HG03460 (cell line): ENCODE results near the gene SOX8.
"Not testable (repeated sequence)": the region's sequence is repeated elsewhere in the genome, so short reads cannot be mapped to it uniquely, and the experiment has no call there.

ENCODE experiments used
- ATAC-seq: cut with Tn5 transposase; IDR thresholded peaks from one replicate; pipeline ENCODE4 v1.9.1; 2021; ENCODE audit not compliant: unreplicated experiment

The SOX8 gene

DNA sequence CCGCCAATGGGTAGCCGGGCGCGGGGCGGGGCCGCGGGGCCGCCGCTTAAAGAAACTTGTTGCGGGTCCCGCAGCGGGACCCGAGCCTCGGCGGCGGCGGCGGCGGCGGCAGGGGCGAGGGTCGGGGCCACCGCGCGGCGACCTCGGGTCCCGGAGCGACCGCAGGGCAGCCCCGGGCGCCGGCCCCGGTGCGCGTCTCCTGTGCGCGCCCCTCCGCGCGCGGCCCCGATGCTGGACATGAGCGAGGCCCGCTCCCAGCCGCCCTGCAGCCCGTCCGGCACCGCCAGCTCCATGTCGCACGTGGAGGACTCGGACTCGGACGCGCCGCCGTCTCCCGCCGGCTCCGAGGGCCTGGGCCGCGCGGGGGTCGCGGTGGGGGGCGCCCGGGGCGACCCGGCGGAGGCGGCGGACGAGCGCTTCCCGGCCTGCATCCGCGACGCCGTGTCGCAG lies at the start of gene SOX8:
Gene SOX8, plus strand, starts transcription at position 76 of the 450 bp plus-strand sequence. Its CDS starts 153 bp downstream, at position 229.
- ATAC-seq = no peak

DNA sequence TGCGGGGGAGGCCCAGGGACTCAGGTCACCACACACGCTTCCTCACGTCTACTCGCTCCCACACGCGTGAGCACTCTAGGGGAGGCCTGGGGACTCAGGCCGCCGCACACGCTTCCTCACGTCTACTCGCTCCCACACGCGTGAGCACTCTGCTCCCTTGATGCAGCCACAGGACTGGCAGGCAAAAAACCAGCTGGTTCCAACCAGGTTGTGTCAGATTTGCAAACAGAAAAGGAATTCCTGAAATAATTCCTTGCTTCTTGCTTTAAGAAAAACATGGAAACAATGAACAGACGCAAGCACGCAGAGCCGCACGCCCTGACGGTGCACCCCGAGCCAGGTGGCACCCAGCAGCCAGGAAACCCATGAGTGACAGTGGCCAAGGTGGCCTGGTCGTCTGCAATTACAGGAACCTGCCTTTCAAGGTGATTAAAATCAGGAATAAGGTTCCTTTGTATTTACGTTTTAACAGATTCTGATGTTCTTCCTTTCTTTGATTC lies 48.7 kb upstream of the SOX8 start:
- no peak for ATAC-seq

DNA sequence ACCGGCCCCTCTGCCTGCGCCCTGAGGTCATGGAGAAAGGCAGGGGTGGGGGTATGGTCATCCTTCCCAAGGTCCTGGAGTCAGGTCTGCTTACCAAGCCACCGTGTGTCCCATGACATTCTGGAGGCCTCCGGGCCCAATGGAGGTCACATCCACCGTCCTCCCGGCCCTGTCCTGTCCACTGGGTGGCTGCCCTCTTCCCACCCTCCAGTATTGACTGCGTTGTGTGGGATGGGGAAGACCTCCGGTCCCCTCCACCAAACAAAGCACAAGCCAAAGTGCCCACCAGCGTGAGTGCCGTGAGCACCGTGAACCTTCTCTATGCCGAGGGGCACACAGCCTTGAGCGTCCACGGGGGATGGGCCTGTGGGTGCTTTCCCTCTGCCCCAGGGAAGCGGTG lies 48.0 kb upstream of the SOX8 start:
- ATAC-seq = no peak

GRCh38 chr16:934178-934577 lies 47.4 kb upstream of the SOX8 start:
- ATAC-seq = no peak

- no peak for ATAC-seq
These were observed 45.9 kb upstream of the SOX8 start for GRCh38 chr16:935684-936083.

DNA sequence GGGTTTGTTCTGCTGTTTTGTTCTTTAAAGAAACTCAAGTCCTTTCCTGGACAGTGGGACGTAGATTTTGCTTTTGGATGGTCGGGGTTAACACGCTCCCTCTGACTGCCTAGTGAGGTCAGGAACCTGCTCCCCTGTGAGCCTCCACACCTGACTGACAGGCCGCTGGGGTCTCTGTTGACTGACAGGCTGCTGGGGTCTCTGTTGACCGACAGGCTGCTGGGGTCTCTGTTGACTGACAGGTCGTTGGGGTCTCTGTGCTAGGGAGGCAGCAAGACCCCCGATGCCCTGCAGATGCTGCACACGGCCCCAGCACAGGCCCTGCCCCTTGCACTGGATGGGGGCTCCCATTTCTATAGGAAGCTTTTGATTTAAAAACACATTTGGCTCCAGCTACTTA lies 44.3 kb upstream of the SOX8 start:
- ATAC-seq = no peak

- ATAC-seq = no peak
These were observed 43.8 kb upstream of the SOX8 start for GRCh38 chr16:937723-938122.

DNA sequence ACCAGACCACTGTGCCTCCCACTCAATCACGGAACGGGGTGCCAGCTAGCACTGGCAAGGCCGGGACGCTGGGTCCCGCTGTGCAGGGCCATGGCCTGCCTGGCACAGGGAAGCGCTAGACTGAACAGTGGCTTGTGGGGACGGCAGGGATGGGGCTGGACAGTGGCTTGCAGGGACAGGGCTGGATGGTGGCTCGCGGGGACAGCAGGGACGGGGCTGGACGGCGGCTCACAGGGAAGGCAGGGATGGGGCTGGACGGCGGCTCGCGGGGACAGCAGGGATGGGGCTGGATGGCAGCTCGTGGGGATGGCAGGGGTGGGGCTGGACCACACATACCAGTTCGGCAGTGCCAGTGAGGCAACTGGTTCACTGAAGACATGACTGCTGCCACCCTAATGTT lies 43.4 kb upstream of the SOX8 start:
- no peak for ATAC-seq

GRCh38 chr16:938752-939151 lies 42.8 kb upstream of the SOX8 start:
- ATAC-seq = no peak

DNA sequence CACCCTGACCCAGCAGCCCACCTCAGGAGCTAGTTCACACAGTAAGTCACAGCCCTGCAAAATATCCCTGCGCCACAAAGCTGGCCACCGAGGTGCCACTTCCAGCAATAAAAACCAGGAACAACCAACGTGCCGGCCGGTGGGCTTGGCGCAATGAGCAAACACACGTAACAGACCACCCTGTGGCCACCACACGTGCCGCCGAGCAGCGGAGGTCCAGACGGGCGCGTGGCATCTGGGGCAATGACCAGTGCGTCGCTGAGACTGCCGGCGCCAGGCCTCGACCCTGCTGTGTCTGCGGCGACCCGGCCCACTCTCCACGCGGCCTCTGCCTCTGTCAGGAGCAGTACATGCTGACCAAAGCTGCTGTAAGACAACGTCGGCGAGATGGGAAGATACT lies 42.3 kb upstream of the SOX8 start:
- ATAC-seq = no peak

GRCh38 chr16:939941-940340 lies 41.6 kb upstream of the SOX8 start:
- no peak for ATAC-seq

GRCh38 chr16:942436-943060 lies 39.0 kb upstream of the SOX8 start:
- no peak for ATAC-seq

- no peak for ATAC-seq
These were observed 37.6 kb upstream of the SOX8 start for GRCh38 chr16:943971-944370.

DNA sequence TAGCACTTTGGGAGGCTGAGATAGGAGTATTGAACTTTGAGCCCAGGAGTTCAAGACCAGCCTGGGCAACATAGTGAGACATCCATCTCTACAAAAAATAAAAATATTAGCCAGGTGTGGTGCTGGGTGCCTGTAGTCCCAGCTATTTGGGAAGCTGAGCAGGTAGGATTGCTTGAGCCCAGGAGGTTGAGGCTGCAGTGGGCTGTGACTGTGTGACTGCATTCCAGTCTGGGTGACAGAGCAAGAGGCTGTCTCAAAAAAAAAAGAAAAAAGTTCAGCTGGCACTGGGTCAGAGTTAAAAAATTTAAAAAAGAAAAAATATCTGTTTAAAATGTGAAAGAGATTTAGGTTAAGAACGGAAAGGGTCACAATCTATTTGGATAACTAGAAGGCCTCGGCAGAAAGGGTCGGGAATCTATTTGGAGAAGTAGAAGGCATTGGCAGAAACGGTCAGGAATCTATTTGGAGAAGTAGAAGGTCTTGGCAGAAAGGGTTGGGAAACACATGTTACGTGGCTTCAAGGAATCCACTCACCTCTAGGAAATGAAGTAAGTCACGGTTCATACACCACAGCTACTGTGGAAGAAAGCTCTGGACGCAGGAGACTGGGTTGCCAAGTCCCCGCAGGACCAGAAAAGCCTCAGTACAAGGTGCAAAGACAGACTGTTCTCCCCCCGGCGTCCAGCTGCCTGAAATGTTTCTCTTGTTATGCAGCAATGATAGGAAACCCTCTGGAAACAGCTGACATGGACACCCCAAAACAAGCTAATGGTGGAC lies 36.1 kb upstream of the SOX8 start:
- no peak for ATAC-seq

GRCh38 chr16:946048-946395 lies 35.5 kb upstream of the SOX8 start:
- ATAC-seq = no peak

DNA sequence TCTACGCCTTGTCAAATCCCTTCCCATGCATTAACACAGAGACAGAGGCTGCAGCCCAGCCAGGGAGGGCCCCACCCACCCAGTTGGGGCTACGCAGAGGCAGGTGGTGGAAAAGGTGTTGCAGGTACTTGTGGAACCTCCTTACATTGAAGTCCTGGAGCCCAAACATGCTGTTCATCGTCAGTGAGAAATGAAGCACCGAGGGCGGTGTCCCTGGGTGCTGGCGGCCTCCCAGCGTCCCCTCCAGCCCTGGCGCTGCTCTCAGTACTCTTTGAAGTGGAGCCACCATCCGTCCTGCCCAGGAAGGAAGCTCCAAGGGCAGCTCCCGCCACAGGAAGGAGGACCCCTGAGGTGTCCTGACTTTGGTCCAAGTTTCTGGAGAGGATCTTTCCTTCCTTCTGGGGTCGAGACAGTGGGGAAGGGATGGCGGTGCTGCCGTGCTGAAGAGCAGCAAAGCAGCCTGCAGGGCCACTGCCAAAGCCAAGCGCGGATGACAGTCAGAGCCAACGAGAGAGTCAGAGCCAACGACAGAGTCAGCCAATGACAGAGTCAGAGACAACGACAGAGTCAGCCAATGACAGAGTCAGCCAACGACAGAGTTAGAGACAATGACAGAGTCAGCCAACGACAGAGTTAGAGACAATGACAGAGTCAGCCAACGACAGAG lies 34.2 kb upstream of the SOX8 start:
- ATAC-seq = no peak

GRCh38 chr16:947922-948303 lies 33.7 kb upstream of the SOX8 start:
- ATAC-seq = not testable (repeated sequence)

- ATAC-seq = not testable (repeated sequence)
These were observed 32.8 kb upstream of the SOX8 start for GRCh38 chr16:948767-949166.

- ATAC-seq = not testable (repeated sequence)
These were observed 30.6 kb upstream of the SOX8 start for GRCh38 chr16:950733-951573.

DNA sequence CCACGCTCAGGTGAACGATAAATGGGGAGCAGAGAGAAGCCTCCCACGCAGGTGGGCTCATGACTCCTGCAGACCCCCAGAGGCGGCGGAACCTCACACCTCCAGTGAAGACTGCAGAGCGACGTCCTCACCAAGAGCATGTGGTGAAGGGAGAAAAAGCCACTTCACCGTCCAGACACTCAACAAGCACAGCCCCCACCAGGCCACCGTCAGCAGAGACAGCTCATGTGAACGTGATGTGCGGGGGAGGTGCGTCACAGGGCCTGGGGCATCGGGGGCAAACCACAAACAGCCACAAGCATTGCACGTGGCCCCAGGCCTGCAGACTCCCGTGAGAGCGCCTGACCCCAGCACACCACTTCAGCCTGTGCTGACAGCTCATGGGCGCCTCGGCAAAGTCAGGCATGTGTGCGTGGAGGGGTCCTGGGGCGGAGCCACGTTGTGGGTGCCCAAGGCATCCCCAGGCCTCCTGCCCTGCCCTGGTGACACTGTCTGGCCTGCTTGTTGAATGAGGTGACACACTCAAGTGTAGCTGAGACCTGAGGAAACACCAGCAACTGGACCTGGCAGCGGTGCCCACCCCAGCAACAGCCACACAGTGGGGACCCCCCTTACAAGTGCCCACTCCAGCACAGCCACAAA lies 29.8 kb upstream of the SOX8 start:
- ATAC-seq = no peak

- ATAC-seq = no peak
These were observed 29.2 kb upstream of the SOX8 start for GRCh38 chr16:952321-952720.
